GM18907 (cell line): ENCODE results near the gene TTPAL.

Experiments used
- ATAC-seq: cut with Tn5 transposase; IDR thresholded peaks from one replicate; pipeline ENCODE4 v1.9.1; 2021; ENCODE audit warnings: mild to moderate bottlenecking, moderate library complexity; ENCODE audit not compliant: unreplicated experiment

Gene TTPAL

GRCh38 chr20:44439318-44439717, 36.4 kb upstream of the TTPAL start:
- ATAC-seq = no peak

GRCh38 chr20:44442298-44443070, 33.2 kb upstream of the TTPAL start:
- ATAC-seq = no peak

GRCh38 chr20:44445742-44446710, 29.6 kb upstream of the TTPAL start:
- ATAC-seq = no peak

- ATAC-seq = no peak
These were observed 27.8 kb upstream of the TTPAL start for GRCh38 chr20:44447827-44448419.

GRCh38 chr20:44448753-44449546, 26.7 kb upstream of the TTPAL start:
- no peak for ATAC-seq

- ATAC-seq = no peak
These were observed 25.8 kb upstream of the TTPAL start for GRCh38 chr20:44449864-44450263.

- ATAC-seq = no peak
These were observed 25.3 kb upstream of the TTPAL start for GRCh38 chr20:44450281-44450889.

GRCh38 chr20:44450903-44451450, 24.7 kb upstream of the TTPAL start:
- no peak for ATAC-seq

- no peak for ATAC-seq
These were observed 21.2 kb upstream of the TTPAL start for GRCh38 chr20:44454306-44454963.

GRCh38 chr20:44455126-44455525, 20.5 kb upstream of the TTPAL start:
- no peak for ATAC-seq

GRCh38 chr20:44456611-44457010, 19.1 kb upstream of the TTPAL start:
- ATAC-seq = no peak

GRCh38 chr20:44457016-44457415, 18.7 kb upstream of the TTPAL start:
- no peak for ATAC-seq

- no peak for ATAC-seq
These were observed 16.4 kb upstream of the TTPAL start for GRCh38 chr20:44459271-44459670.

- ATAC-seq = no peak
These were observed 14.9 kb upstream of the TTPAL start for GRCh38 chr20:44460795-44461141.

GRCh38 chr20:44461142-44461802, 14.4 kb upstream of the TTPAL start:
- no peak for ATAC-seq

GRCh38 chr20:44461803-44462174, 13.9 kb upstream of the TTPAL start:
- no peak for ATAC-seq

GRCh38 chr20:44463466-44463865, 12.2 kb upstream of the TTPAL start:
- ATAC-seq = no peak

- ATAC-seq = no peak
These were observed 11.2 kb upstream of the TTPAL start for GRCh38 chr20:44464514-44464913.

GRCh38 chr20:44465001-44465560, 10.6 kb upstream of the TTPAL start:
- no peak for ATAC-seq
